HG03135 (cell line): ENCODE data around the gene GRID1.

ENCODE experiments used
- ATAC-seq: cut with Tn5 transposase; IDR thresholded peaks from one replicate; pipeline ENCODE4 v1.9.1; 2021; ENCODE audit warnings: mild to moderate bottlenecking, moderate library complexity; ENCODE audit not compliant: unreplicated experiment

GRID1 gene

DNA sequence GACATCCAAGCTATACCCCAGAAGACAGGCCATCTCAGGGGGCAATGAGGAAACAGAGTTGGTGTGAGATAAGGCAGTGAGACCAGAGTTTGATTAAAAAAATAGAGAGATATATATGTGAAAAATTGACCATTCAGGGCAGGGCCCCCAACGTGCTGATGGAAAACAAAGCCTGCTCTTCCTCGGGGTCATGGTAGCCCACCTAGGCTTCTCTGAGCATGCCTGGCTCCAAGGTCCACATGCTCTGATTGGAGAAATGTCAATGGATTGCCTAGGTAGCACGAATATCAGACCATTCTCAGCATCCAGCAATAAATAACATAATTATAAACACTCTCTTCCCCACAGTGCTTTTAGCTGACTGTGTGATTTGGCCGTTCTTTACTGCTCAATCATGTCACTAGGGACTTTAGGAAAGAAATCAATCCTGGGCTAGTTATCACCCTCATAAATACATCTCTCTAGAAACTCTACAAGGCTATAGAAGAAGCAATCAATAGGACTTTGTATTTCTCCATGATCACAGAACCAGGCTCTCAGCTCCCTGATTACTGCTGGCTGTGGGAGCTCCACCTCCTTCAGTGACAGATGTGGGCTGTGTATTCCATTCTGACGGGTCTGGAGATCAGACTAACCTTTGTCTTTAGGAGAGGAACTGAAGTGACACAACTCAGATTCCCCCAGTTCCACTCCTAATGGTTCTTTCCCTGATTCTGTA lies 766.4 kb downstream of the GRID1 start:
- ATAC-seq: no peak

- no peak for ATAC-seq
These were observed 767.5 kb downstream of the GRID1 start for GRCh38 chr10:85599081-85599480.

GRCh38 chr10:85598646-85599045 lies 767.9 kb downstream of the GRID1 start:
- no peak for ATAC-seq

DNA sequence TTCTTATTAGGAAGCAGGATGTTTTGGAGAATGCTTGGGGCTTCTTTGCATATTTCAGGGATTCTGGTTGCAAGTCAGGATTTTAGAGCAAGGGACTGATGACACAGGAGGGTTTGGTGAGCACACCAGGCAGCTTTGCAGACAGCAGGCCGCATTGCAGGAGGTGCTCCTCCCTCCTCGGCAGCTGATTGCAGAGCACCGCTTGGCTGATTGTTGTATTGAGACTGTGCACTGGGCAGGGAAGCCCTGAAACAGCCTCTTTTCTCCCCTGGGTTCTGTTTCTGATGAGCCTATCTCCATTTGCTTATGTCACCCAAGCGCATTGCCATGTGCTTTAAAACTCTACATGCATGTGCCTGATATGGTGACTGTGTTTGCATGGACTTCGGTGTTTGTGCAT lies 769.6 kb downstream of the GRID1 start:
- ATAC-seq: no peak

GRCh38 chr10:85596389-85596788 lies 770.2 kb downstream of the GRID1 start:
- ATAC-seq: no peak

GRCh38 chr10:85594239-85594638 lies 772.4 kb downstream of the GRID1 start:
- ATAC-seq: no peak

GRCh38 chr10:85593226-85593772 lies 773.3 kb downstream of the GRID1 start:
- no peak for ATAC-seq

DNA sequence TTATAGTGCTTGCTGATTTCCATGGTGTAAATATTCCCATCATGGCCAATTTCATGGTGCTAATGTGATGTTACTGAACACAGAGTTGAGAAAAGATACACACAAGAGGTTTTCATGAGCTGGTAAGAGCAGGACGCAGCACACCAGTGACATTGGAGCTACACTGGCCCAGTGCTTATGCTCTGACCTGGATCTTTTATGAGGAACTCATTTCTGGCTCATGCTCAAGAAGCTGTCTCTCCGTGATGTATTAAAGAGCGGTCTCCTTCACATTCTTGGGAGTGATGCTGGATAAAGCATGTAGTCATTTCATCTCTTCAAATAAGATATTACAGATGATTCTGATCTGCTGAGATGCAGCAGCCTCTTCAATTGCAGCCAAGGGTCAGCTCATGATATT lies 785.2 kb downstream of the GRID1 start:
- ATAC-seq: no peak

- no peak for ATAC-seq
These were observed 786.0 kb downstream of the GRID1 start for GRCh38 chr10:85580585-85580984.

- no peak for ATAC-seq
These were observed 787.7 kb downstream of the GRID1 start for GRCh38 chr10:85578860-85579259.

- ATAC-seq: no peak
These were observed 791.2 kb downstream of the GRID1 start for GRCh38 chr10:85575441-85575840.

DNA sequence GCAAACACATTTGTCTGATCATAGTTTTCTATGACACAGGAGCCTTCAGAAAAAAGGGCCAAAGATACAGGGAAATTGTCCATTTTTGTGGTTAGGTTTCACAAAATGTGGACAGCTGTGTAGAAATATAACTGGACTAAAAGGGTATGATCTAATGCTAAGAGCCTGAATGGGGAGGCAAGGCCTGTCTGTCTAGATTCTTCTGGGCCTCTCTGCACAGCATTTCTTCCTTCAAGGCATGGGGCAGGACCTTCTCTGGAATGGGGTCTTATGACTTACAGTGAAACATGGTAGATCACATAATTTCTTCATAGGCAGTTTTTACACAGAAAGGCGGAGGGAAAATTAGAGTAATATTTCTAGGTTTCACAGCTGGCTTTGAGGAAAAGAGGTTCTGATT lies 795.7 kb downstream of the GRID1 start:
- no peak for ATAC-seq

DNA sequence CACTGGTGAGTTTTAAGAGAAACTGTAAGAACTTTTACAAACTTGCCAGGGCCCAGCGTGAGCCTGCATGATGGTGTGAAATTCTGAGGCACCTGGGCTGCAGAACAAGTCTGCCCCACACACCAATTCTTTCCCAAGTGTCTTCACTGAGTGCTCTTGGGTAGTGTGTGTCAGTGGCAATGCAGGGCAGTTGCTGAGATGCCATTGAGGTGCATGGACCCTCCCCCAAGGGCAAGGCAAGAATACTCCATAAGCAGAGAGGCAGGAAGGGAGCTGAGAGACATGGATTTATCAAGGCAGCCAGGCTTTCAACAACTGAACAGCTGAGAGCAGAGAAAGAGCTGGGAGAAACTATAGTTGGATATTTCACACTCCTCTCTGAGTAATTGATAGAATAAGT lies 801.2 kb downstream of the GRID1 start:
- no peak for ATAC-seq

DNA sequence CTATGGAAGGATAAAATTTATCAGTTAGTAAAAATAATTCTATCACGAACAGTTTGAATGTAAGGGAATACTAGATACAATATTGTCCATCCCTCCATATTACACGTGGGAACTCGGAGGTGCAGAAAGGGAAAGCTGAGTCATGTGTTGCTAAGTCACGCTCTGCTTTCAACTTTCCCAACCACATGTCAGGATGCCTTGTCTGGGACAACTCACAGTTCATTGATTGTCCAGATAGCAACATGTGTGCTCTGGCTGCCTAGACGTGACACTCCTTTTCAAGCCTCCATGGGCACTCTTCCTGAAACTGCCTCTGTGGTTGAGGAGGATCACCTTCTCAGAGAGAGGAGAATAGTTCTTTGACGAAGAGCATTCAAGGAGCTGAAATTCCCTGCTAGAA lies 808.1 kb downstream of the GRID1 start:
- no peak for ATAC-seq

DNA sequence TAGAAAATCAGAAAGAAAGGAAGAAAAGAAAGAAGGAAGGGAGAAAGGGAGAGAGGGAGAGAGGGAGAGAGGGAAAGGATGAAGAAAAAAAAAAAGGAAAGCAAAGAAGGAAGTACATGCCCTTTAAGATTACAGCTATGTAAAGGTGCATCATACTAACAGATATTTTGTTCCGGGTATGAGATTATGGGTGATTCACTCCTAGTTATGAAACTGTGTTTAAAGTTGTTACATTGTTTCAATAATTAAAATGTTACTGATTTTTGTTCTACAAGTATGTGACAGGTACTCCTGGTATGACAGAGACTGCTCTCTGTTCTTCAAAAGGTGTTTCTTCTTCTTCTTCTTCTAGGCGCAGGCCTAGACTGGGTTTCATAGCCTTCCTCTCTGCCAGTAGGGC lies 808.9 kb downstream of the GRID1 start:
- no peak for ATAC-seq

GRCh38 chr10:85557077-85557476 lies 809.5 kb downstream of the GRID1 start:
- ATAC-seq: no peak
